HG02870 (cell line): Measurements from ENCODE around the gene EGR1.
A peak's percentile ranks its signal among the peaks of the same experiment; 100 is the strongest.
"Not testable (repeated sequence)": the region's sequence is repeated elsewhere in the genome, so short reads cannot be mapped to it uniquely, and the experiment has no call there.

Source experiments
- ATAC-seq: cut with Tn5 transposase; IDR thresholded peaks from one replicate; pipeline ENCODE4 v1.9.1; 2021; ENCODE audit warnings: mild to moderate bottlenecking, moderate library complexity; ENCODE audit not compliant: unreplicated experiment

EGR1 gene

GRCh38 chr5:138468966-138469539 lies 3.8 kb downstream of the EGR1 start:
- no peak for ATAC-seq

- no peak for ATAC-seq
These were observed 4.5 kb downstream of the EGR1 start for GRCh38 chr5:138469540-138470321.

- no peak for ATAC-seq
These were observed 5.2 kb downstream of the EGR1 start for GRCh38 chr5:138470322-138471051.

GRCh38 chr5:138471052-138471361 lies 5.7 kb downstream of the EGR1 start:
- ATAC-seq, result no peak

- ATAC-seq, result no peak
These were observed 7.1 kb downstream of the EGR1 start for GRCh38 chr5:138472353-138472752.

- not testable (repeated sequence) for ATAC-seq
These were observed 7.9 kb downstream of the EGR1 start for GRCh38 chr5:138473151-138473550.

- ATAC-seq, result no peak
These were observed 11.6 kb downstream of the EGR1 start for GRCh38 chr5:138476918-138477317.

GRCh38 chr5:138482638-138483037 lies 17.4 kb downstream of the EGR1 start:
- no peak for ATAC-seq

- ATAC-seq, result no peak
These were observed 23.2 kb downstream of the EGR1 start for GRCh38 chr5:138488481-138488945.

- ATAC-seq, result no peak
These were observed 24.4 kb downstream of the EGR1 start for GRCh38 chr5:138489683-138490061.

- ATAC-seq, result no peak
These were observed 25.5 kb downstream of the EGR1 start for GRCh38 chr5:138490648-138491283.

- no peak for ATAC-seq
These were observed 26.0 kb downstream of the EGR1 start for GRCh38 chr5:138491284-138491648.

GRCh38 chr5:138491669-138492559 lies 26.6 kb downstream of the EGR1 start:
- ATAC-seq, result peak; percentile 98

- no peak for ATAC-seq
These were observed 27.3 kb downstream of the EGR1 start for GRCh38 chr5:138492560-138493045.

GRCh38 chr5:138495351-138495750 lies 30.1 kb downstream of the EGR1 start:
- no peak for ATAC-seq

GRCh38 chr5:138498376-138498775 lies 33.1 kb downstream of the EGR1 start:
- no peak for ATAC-seq

GRCh38 chr5:138502121-138502520 lies 36.8 kb downstream of the EGR1 start:
- ATAC-seq, result no peak

GRCh38 chr5:138502521-138502920 lies 37.2 kb downstream of the EGR1 start:
- ATAC-seq, result no peak

- no peak for ATAC-seq
These were observed 38.4 kb downstream of the EGR1 start for GRCh38 chr5:138503487-138504270.

- ATAC-seq, result no peak
These were observed 39.5 kb downstream of the EGR1 start for GRCh38 chr5:138504799-138505198.
